HepG2 (cell line): ENCODE results near the gene TCEANC2. TPM values are rescaled to one million over a fixed set of nuclear protein-coding genes. Genes with fewer than 3 reads are reported as not detected.

ENCODE experiments used
- ARID5B ChIP-seq: IDR thresholded peaks from 2 replicates; pipeline ENCODE4 v1.4.0; 2020; ENCODE audit warnings: mild to moderate bottlenecking, missing genetic modification reagents
- CBX5 ChIP-seq: sonication (generic); formaldehyde crosslinking; IDR thresholded peaks from 2 replicates; pipeline ENCODE4 v1.4.0; 2020; ENCODE audit warnings: missing genetic modification reagents, borderline replicate concordance
- FOXK2 ChIP-seq: fragments of 450-650 bp; IDR thresholded peaks from 2 replicates; pipeline ENCODE4 v1.6.1; 2016
- ISL2 ChIP-seq: sonication (generic); formaldehyde crosslinking; IDR thresholded peaks from 2 replicates; pipeline ENCODE4 v1.5.0; 2020; ENCODE audit warnings: missing genetic modification reagents
- NCOA1 ChIP-seq: sonication (generic); formaldehyde crosslinking; IDR thresholded peaks from 2 replicates; pipeline ENCODE4 v1.9.0; 2021; ENCODE audit warnings: missing genetic modification reagents
- PHF21A ChIP-seq: sonication (generic); formaldehyde crosslinking; IDR thresholded peaks from 2 replicates; pipeline ENCODE4 v1.5.0; 2020; ENCODE audit warnings: mild to moderate bottlenecking, missing genetic modification reagents
- RORA ChIP-seq: sonication (generic); formaldehyde crosslinking; IDR thresholded peaks from 2 replicates; pipeline ENCODE4 v1.5.0; 2020; ENCODE audit warnings: mild to moderate bottlenecking, missing genetic modification reagents, moderate library complexity
- SALL2 ChIP-seq: sonication (generic); formaldehyde crosslinking; IDR thresholded peaks from 2 replicates; pipeline ENCODE4 v1.8.1; 2023; ENCODE audit warnings: mild to moderate bottlenecking, missing genetic modification reagents, inconsistent platforms
- SRSF9 ChIP-seq: fragments of 200-400 bp; formaldehyde crosslinking; IDR thresholded peaks from 2 replicates; pipeline ENCODE4 v1.6.1; 2018; ENCODE audit warnings: borderline replicate concordance, mild to moderate bottlenecking, low read depth, low read length; ENCODE audit not compliant: insufficient read depth, poor library complexity, severe bottlenecking
- ZBTB37 ChIP-seq: sonication (generic); formaldehyde crosslinking; IDR thresholded peaks from 2 replicates; pipeline ENCODE4 v1.4.0; 2020; ENCODE audit warnings: mild to moderate bottlenecking, missing genetic modification reagents
- ZFP62 ChIP-seq: sonication (generic); formaldehyde crosslinking; IDR thresholded peaks from 2 replicates; pipeline ENCODE4 v1.4.0; 2020; ENCODE audit warnings: missing genetic modification reagents
- ZKSCAN5 ChIP-seq: sonication (generic); formaldehyde crosslinking; IDR thresholded peaks from 2 replicates; pipeline ENCODE4 v1.5.1; 2020; ENCODE audit warnings: mild to moderate bottlenecking, missing genetic modification reagents
- ZNF224 ChIP-seq: sonication (generic); formaldehyde crosslinking; IDR thresholded peaks from 2 replicates; pipeline ENCODE4 v1.5.0; 2020; ENCODE audit warnings: mild to moderate bottlenecking, missing genetic modification reagents
- ZNF230 ChIP-seq: sonication (generic); formaldehyde crosslinking; IDR thresholded peaks from 2 replicates; pipeline ENCODE4 v1.4.0; 2020; ENCODE audit warnings: mild to moderate bottlenecking, missing genetic modification reagents
- ZNF615 ChIP-seq: sonication (generic); formaldehyde crosslinking; IDR thresholded peaks from 2 replicates; pipeline ENCODE4 v1.5.0; 2020; ENCODE audit warnings: mild to moderate bottlenecking, missing genetic modification reagents, borderline replicate concordance
- ZNF687 ChIP-seq: sonication (generic); formaldehyde crosslinking; IDR thresholded peaks from 2 replicates; pipeline ENCODE4 v1.5.1; 2020; ENCODE audit warnings: mild to moderate bottlenecking, missing genetic modification reagents, moderate library complexity
- ZSCAN29 ChIP-seq: sonication (generic); formaldehyde crosslinking; conservative IDR thresholded peaks from 2 replicates; pipeline ENCODE4 v1.4.0; 2020; ENCODE audit warnings: mild to moderate bottlenecking, missing genetic modification reagents
- polyA plus RNA-seq, 8 experiments: library from polyadenylated mRNA; depleted of rRNA in 3 of 8; stranded (reverse) in 7 of 8; unstranded in 1 of 8; fragments of >200 nt; fragmentation: Illumina TruSeq in 4 of 8; extraction: Trizol in 4 of 8; gene quantifications; 2 replicates each; pipeline versions ENCODE4 v1.2.1 to v1.2.3, GENCODE V29; 2011 to 2016; ENCODE audit warnings: low read depth in 4 of 8, missing spikeins in 1 of 8, mixed read lengths in 1 of 8; ENCODE audit not compliant: insufficient read depth in 1 of 8
- total RNA-seq, 5 experiments: library from RNA; depleted of rRNA; stranded (reverse); fragments of >200 nt; fragmentation: Illumina TruSeq; extraction: Trizol; gene quantifications; 2 replicates each; pipeline ENCODE4 v1.2.3, GENCODE V29; 2016; ENCODE audit warnings: low read depth in 1 of 5
- TF ChIP-seq, protein P1 (sequence below): sonication (generic); IDR thresholded peaks from 2 replicates; pipeline ENCODE4 v1.6.1; 2016; ENCODE audit warnings: low read depth, borderline replicate concordance

The TCEANC2 gene
- total and polyA plus RNA-seq, 2 of the 13 experiments (the other 11 are each of a cell fraction or from before 2014, with no cell fraction given): 3.8 to 5.0 TPM

- peak; percentile 84 for TF ChIP-seq ARID5B (CRISPR knock-in tag)
- no peak; the same call in 1 of the 2 replicates for TF ChIP-seq RORA (CRISPR knock-in tag)
- peak; percentile 71; the same call in 1 of the 2 replicates for TF ChIP-seq ZSCAN29
- TF ChIP-seq PHF21A (CRISPR knock-in tag): peak; percentile 74; the same call in 1 of the 2 replicates
- TF ChIP-seq SALL2 (CRISPR knock-in tag): no peak
- no peak for TF ChIP-seq FOXK2
- TF ChIP-seq NCOA1 (CRISPR knock-in tag): no peak
- no peak for TF ChIP-seq ZBTB37 (CRISPR knock-in tag)
- peak; percentile 30; the same call in 1 of the 2 replicates for TF ChIP-seq ZNF230 (CRISPR knock-in tag)
- no peak for TF ChIP-seq ZNF224 (CRISPR knock-in tag)
- TF ChIP-seq ZKSCAN5 (CRISPR knock-in tag): peak; percentile 93
- TF ChIP-seq ZNF615 (CRISPR knock-in tag): no peak
- TF ChIP-seq CBX5 (CRISPR knock-in tag): peak; percentile 70; the same call in 1 of the 2 replicates
- 0 out of 2 replicates have a peak, but pooled peaks have one; percentile 50 for TF ChIP-seq ZNF687 (CRISPR knock-in tag)
- TF ChIP-seq, protein P1, sequence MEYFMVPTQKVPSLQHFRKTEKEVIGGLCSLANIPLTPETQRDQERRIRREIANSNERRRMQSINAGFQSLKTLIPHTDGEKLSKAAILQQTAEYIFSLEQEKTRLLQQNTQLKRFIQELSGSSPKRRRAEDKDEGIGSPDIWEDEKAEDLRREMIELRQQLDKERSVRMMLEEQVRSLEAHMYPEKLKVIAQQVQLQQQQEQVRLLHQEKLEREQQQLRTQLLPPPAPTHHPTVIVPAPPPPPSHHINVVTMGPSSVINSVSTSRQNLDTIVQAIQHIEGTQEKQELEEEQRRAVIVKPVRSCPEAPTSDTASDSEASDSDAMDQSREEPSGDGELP: peak; percentile 72
- TF ChIP-seq SRSF9: no peak
- no peak for TF ChIP-seq ZFP62
- TF ChIP-seq ISL2 (CRISPR knock-in tag): peak; percentile 61; the same call in 1 of the 2 replicates
These were observed 36.8 kb upstream of the TCEANC2 start (continued) for GRCh38 chr1:54016343-54017282.
